HG03135 (cell line): ENCODE data around the gene RNASE13.

ENCODE experiments used
- ATAC-seq: cut with Tn5 transposase; IDR thresholded peaks from one replicate; pipeline ENCODE4 v1.9.1; 2021; ENCODE audit warnings: mild to moderate bottlenecking, moderate library complexity; ENCODE audit not compliant: unreplicated experiment

The RNASE13 gene

DNA sequence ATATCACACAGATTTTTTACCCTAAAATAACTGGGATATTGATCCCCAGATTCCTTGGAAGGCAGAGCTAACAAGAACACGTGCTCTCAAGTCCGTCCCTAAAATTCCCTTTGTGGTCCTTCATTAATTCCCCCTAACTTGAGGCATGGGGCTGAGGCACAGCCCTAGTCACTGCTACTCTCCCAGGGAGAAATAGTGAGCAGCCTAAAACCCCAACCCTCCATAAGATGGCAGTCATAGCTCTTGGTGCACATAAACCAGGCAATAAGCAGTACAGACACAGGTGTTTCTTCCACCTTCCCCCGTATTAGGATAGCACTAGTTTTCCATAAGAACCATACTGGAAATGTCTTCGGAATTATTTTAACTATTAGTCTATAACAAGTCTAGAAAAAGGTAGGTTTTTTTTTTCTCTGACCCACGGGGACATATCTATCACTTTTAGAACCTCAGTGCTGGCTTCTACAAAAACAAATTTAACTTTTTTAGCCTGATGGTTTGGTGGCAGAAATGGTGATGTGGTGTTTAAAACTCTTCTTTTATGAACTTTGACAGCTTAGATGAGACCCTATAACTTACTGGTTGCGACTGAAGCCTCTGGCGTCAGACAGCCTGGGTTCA lies 32.4 kb upstream of the RNASE13 start:
- ATAC-seq = no peak

DNA sequence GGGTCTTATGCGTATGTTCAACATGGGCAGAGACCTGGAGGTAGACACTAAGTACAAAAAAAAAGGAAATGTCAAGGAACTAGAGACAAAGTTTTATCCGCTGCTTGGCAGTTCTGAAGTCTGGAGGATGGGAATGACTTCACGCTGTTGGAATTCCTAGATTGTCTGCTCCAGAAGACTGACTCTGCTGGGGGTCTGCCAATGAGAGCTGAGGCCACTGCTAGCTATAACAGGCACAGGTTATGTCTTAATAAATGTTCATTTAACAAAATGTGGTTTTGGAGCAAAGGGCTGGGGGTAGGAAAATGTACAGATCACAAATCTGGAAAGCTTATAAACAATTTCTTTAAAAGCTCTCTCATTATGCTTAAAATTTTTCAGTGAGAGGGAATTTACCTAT lies 28.9 kb upstream of the RNASE13 start:
- ATAC-seq = no peak

DNA sequence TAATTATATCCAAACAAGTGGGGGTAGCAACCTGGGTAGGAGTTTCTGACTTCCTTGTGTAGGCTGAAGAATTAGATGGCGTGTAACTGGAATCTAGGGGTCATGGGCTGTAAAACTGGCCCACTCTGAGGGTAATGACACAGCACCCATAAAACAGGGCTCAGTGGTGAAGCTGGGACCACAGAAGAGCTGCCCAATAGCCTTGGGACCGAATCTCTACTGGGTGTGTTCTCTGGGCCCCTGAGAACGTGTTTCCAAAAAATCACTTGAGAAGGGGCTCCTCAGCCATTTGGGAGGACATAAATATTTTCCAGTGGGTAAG lies 26.7 kb upstream of the RNASE13 start:
- ATAC-seq = no peak

DNA sequence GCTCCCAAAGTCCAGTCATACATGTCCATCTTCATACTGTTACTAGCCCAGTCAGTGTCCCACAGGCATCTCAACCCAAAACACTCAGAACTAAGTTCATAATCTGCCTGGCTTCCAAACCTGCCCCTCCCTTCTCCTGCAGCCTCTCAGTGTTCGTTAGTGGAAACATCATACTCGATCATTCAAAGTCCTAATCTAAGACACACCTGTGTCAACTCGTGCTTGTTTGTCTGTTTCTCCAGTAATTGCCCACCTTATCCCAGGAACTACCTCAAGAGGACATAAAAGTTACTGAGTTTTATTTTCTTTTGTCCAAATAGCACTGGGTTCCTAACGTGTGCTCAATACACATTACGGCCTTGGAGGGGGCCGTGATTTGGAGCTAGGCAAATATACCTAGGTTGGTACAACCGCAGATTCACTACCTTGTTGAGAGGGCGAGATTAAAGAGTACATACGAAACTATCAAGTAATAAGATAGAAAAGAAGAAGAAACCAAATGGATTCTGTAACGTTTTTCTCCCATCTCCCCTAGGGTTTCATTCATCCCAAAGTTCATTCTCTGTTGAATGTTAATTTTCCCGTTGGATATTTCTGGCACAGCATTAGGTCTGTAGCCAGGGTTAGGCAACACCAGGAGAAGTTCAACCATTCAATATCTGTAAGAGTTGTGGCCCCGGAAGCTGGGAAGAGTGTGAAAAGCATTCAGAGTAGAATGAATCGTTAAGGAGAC lies 26.2 kb upstream of the RNASE13 start:
- no peak for ATAC-seq

DNA sequence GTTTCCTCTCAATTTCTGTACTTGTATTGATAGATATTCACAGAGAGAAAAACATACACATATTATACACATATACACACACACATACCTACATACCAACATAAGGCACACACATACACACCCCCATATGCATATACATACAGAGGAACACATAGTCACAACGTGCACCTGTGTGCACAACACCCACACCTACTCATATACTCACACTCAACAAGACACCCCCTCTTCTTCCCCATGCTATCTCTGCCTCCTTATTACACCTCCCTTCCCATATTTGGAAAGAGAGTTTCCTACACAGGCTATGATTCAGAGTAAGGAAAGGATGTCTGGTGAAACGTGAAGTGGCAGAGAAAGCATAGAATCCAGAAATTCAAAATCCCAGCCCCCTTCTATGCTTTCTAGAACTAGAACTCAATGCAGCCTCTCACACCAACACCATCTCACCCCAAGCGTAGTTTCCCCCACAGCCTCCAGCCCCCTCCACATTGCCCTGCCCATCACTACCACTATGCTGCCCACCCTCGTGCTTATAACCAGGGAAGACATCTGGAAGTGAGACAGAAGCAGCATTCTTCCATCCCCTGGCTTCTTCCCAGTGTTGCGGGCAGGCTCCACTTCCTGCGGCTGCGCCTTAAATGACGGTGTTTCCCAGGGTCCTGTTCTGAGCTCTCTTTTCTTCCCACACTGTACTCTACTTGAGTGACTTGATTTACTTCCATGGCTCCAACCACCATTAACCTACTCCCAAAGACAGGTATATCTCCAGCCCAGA lies 25.4 kb upstream of the RNASE13 start:
- ATAC-seq = no peak

DNA sequence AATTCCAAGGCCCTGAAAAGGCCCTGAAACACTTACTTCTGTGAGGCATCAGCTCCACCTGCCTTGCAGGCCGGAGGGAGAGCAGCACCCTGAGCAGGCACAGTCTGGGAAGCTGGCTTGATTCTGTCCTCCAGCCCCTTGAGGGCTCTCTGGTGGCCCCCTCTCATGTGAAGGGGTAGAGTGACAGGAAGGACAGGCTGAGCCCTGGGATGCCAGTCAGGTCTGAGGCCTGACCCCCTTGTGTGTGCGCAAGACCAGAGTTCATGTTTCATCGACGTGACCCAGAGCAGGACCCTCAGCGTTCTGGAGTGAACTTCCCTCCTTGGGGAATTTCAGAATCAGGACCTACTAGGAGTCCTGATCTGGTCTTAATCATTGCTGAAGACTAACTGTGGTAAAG lies 24.3 kb upstream of the RNASE13 start:
- ATAC-seq = no peak

DNA sequence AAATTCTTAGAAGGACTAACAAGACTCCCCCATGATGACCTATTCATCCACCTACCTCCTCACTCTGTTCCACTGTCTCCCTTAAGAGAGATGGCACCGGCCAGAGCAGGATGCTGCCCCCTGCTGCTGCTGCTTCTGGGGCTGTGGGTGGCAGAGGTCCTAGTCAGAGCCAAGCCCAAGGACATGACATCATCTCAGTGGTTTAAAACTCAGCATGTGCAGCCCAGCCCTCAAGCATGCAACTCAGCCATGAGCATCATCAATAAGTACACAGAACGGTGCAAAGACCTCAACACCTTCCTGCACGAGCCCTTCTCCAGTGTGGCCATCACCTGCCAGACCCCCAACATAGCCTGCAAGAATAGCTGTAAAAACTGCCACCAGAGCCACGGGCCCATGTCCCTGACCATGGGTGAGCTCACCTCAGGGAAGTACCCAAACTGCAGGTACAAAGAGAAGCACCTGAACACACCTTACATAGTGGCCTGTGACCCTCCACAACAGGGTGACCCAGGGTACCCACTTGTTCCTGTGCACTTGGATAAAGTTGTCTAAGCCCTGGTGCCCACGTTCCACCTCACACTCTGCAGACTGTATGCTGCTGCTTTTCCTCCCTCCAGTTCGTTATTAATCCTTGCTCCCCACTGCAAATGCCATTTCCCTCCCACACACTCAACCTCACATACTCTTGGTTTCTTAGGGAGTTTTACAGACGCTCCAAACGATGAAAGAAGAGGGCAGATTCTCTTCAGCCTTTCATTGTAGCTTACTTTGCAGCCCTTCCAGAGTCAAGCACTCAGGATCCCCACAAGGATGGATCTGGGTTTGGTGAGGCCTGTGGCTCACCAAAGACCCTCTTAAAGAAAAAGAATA lies 23.4 kb upstream of the RNASE13 start, which contains the start of gene RNASE8:
RNASE8 (plus strand) TSS at position 20 of the 873 bp plus-strand sequence; CDS start at position 91, 71 bp downstream.
- ATAC-seq = no peak

DNA sequence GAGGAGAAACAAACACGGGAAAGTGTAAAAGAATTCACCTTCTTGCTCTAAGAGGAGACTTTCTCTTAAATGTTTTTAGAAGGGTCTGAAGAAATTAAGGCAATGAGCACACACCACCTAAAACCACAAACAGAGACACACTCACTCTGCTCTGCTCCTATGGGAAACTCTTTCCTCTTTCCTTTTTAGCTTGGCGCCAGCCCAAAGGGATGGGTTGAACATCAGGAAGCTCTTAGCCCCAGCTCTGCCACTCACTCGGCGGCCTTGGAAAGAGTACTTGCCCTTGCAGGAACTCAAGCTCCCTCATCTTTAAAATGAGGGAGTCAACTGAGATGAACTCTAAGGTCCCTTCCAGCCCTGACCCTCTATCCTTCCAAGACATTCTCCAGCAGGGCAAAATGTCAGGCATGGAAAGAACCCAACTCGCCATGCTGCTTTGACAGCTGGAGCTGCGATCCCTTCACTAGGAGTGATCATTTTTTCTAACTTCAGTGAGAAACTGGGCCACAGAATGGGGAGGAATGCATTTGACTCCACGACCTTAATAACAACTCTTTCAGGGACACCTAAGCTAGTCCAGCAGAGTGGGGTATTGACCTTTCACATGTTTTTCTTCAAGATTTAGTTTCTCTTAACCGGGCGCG lies 22.0 kb upstream of the RNASE13 start:
- ATAC-seq = no peak

DNA sequence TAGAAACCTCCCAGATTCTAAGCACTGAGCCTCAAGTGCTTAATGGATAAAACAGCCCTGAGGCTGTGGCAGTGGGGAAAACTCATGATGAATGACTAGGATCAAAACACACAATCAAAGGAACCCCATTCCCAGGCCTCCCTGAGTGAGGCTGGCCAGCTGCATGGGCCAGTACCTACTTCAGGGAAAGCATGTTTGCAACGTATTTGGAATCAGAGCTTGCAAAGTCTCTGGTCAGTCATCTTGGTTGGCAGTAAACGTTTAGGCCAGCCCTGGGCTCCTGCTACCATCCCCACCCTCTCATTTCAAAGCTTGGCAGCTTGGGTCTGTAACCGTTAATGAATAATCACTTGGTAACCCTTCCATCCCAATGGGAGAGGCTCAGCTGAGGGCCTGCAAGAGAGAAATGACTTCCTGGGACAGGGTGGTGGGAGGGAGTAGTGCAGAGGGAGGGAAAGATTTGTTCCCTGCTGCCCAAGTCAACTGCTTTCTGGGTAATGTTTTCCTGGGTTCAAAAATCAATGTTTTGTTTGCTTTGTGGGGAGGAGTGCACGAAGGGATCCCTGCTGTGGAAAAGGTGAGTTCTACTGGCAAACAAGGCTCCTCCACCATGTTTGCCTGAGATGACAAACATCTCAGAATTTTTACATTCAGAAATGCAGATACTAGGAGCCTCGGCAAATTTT lies 21.0 kb upstream of the RNASE13 start:
- ATAC-seq = no peak

DNA sequence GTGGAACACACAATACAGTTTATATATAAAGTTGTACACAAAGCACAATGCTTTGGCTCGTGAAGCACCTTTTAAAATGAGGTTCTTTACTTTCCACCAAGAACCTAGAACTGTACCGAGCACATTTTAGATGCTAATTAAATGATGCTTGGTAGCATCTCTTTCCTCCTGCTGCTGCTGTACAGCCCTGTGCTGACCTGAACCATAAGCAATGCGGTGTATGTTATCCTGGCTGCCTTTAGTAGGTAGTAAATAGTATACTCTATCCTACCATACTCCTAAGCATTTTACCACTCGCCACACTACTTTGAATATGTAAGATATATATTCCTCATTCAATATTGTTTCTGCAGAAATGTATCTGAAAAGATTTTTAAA lies 20.1 kb upstream of the RNASE13 start:
- no peak for ATAC-seq

DNA sequence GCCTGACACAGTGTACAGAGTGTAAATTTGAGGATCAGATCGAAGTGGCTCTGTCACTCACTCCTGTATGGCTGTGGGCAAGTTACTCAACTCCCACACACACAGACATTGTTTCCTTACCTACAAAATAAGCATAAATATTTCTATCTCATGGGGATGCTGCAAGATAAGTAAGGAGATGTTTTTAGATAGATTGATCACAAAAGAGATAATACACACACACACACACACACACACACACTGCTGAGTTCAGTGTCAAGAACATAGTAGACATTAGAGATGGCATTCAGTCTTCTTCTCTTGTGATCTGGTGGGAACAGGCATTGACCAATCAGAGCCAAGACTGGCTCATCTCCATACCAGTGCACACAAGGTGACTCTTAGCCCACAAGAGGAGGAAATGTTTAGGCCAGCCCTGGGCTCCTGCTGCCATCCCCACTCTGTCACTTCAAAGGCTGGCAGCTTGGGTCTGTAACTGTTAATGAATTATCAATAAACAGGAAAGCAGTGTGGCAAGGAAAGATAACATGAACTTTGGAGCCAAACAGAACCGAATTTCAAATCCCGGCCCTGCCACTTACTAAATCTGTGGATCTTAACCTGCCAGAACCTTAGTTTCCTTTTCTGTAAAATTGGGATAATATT lies 19.6 kb upstream of the RNASE13 start:
- no peak for ATAC-seq

DNA sequence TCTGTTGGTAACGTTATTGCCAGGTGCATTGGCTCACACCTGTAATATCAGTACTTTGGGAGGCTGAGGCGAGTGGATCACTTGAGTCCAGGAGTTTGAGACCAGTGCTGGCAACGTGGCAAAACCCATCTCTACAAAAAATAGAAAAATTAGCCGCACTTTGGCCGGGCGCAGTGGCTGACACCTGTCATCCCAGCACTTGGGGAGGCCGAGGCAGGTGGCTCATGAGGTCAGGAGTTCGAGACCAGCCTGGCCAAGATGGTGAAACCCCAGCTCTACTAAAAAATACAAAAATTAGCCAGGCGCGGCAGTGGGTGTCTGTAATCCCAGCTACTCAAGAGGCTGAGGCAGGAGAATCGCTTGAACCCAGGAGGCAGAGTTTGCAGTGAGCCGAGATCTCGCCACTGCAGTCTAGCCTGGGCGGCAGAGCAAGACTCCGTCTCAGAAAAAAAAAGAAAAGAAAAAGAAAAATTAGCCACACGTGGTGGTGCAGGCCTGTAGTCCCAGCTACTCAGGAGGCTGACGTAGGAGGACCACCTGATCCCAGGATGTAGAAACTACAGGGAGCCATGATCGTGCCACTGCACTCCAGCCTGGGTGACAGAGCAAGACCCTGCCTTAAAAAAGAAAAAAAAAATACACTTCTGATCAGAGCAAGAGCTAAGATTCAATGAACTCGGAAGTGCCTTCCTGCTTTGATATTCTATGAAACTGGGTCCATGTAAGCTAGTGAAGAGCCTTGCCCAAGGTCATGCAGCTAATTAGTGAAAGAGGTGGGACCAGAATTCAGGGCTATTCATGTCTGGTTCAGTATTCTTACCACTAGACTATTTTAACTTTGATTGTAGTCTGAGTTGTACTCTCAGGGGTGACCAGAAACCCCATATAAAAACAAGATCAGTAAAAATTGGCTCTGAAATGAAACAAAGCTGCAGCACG lies 18.8 kb upstream of the RNASE13 start:
- no peak for ATAC-seq

DNA sequence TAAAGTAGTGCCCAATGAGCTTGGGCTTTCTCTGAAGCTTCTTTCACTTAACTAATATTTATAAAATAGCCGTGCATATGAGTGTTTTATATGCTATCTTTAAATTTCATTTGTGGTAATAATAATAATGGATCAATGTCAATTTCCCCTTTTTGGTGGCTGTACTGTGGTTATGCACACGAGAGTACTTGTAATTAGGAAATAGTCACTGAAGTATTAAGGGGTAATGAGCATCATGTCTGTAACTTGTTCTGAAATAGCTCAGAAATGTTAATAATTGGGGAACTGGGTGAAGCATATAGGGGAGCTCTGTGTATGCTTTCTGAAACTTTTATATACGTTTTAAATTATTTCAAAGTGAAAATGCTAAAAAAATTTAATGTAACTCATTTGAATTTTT lies 16.0 kb upstream of the RNASE13 start:
- ATAC-seq = no peak

DNA sequence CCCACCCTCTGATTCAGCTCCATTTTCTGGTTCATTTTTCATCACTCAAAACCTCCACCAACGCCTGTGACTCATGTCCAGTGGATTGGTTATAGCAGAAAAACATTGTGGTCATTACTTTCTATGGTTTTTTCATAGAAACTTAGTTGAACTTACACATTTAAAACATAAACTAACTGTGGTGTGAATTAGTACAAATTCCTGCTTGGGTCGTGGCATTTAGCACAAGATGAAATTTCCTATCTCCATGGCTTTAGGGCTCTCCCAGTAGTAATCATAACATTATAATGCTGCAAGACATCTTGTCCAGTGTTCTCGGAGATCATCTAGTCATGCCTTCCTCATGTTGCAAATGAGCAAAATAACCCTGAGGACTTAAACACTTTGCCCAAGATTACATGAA lies 14.7 kb upstream of the RNASE13 start:
- ATAC-seq = no peak

DNA sequence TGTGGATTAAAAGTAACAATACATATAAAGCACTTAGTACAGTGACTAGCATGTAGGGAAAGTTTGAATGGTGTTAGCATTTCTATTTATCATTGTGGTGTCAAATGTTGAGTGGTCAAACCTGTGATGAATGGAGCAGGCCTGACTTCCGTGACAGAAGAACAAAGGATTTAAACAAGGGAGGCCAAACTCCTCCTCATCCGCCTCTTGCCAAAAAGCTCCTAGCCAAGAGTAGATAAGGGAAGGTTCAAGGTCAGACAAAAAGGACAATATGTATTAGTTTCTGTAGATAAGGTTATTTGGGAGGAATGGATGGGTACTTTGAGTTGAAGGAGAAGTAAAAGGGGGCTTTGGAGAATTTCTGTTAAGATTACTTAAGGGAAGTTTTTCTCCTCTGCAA lies 14.0 kb upstream of the RNASE13 start:
- ATAC-seq = no peak

DNA sequence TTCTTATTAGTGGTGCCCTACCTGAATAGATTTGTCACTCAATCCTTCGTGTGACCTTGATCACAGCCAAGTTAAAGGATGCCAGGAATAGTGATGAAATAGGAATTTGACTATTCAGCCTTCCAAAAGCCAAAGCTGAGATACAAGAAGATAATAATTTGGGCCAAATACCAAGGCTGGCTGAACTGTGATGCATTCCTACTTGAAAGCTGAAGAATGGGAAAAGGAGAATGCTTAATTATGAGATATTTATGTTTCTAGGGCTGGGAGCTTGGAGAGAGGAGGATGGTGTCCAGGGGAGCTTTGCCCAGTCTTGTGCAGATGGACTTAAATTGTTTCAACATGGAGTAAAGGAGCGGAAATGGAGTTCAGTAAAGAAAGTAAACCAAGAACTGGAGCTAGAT lies 12.8 kb upstream of the RNASE13 start:
- ATAC-seq = no peak

DNA sequence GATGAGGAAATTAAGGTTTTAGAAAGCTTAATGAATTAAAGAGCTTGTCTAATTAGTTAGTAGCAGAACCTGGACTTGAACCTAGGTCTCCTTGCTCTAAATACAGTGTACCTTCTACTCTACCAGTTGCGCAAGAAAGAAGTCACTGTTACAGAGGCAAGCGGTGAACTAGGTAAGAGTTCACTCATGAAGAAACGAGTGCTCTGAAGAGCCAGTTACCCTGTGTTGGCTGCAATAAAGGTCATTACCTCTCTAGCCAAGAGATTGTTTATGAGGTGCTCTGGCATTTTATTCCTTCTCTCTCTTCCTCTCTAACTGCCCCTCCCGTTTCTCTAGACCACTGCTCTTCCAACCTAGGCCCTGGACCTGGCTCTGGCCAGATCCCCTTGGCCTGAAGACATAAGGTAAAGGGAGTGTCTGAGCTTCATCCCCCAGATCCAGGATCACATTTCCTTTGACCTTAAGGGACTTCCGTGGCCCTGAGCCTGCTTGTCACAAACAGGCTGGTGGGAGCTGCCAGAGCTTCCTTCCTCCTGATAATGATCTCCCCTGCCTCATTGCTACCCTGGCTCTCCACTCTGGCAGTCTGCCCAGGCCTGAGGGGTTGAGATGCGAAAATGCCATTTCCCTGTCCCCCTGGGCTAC lies 9.5 kb upstream of the RNASE13 start:
- ATAC-seq = no peak

DNA sequence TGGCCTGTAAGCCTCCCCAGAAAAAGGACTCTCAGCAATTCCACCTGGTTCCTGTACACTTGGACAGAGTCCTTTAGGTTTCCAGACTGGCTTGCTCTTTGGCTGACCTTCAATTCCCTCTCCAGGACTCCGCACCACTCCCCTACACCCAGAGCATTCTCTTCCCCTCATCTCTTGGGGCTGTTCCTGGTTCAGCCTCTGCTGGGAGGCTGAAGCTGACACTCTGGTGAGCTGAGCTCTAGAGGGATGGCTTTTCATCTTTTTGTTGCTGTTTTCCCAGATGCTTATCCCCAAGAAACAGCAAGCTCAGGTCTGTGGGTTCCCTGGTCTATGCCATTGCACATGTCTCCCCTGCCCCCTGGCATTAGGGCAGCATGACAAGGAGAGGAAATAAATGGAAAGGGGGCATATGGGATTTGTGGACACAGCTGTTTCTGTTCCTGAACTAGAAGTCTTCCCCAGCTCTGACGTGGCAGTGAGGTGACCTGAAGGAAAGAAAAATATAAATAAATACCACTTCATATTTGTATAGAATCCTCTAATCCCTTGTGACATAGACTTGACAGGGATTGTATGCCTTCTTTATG lies 8.9 kb upstream of the RNASE13 start:
- no peak for ATAC-seq
